Measurements from ENCODE around the gene PHIP. TPM values are rescaled to one million over a fixed set of nuclear protein-coding genes. Genes with fewer than 3 reads are reported as not detected.

Gene PHIP
- polyA plus RNA-seq, 3 donors, result 3.2 to 10.8 (median 5.1) TPM

- H3K27ac Mint-ChIP-seq, result peak overlapping the region in 1 of 7 donors; percentile 26
- H3K36me3 Mint-ChIP-seq, result peaks cover 70 to 87% of the 10 kb centered on the region in 2 donors
Measured at GRCh38 chr6:79056226-79056625, 21.8 kb downstream of the PHIP start.

GRCh38 chr6:79048611-79049010 lies 29.4 kb downstream of the PHIP start:
- peak in 2 of 3 donors; percentile 5 to 12 for DNase-seq
- Histone ChIP-seq H3K27ac (ENCODE audit: low read depth in 1 of 2, low read length in 2 of 2) (no peak overlapping the region), H4K20me1 (ENCODE audit: insufficient read depth, low read length) (peaks cover 82% of the 10 kb centered on the region), H3K9me3 (replicated peaks in 1 of 2; ENCODE audit: control insufficient read depth in 1 of 2, insufficient read depth in 1 of 2, low read length in 2 of 2) (no peaks in the 10 kb centered on the region), H3K79me2 (ENCODE audit: insufficient read depth, low read length) (peaks cover 84% of the 10 kb centered on the region), H3K4me2 (replicated peaks; ENCODE audit: extremely low read depth, low read length, poor library complexity, severe bottlenecking) (no peak overlapping the region), H3K4me3 (replicated peaks in 1 of 3; ENCODE audit: low read depth in 2 of 3, low read length in 3 of 3) (no peak overlapping the region), H2AFZ (ENCODE audit: insufficient read depth, low read depth, low read length, poor library complexity, severe bottlenecking) (no peak overlapping the region), H3K9ac (ENCODE audit: insufficient read depth, low read length, poor library complexity, severe bottlenecking) (no peak overlapping the region), H3K27me3 (ENCODE audit: control insufficient read depth in 2 of 2, insufficient read depth in 2 of 2, low read length in 2 of 2) (no peaks in the 10 kb centered on the region), H3K4me1 (ENCODE audit: control insufficient read depth in 1 of 2, insufficient read depth in 2 of 2, low read length in 2 of 2) (no peaks in the 10 kb centered on the region), H3K36me3 (replicated peaks in 1 of 2; ENCODE audit: control insufficient read depth in 1 of 2, insufficient read depth in 2 of 2, low read length in 2 of 2) (peaks cover 54 to 86% of the 10 kb centered on the region in 2 donors)
- Mint-ChIP-seq H3K27ac (no peak overlapping the region), H3K36me3 (peaks cover 59 to 65% of the 10 kb centered on the region in 2 donors), H3K4me3 (no peak overlapping the region), H3K4me1 (no peaks in the 10 kb centered on the region), H3K9me3 (peaks cover 0 to 3% (median 0%) of the 10 kb centered on the region in 7 donors), H3K27me3 (ENCODE audit: low read depth in 3 of 3) (no peaks in the 10 kb centered on the region)
- intact Hi-C loops (cut with micrococcal nuclease), result no loop called here
- TF ChIP-seq CTCF (IDR thresholded peaks at IDR 0.05), result peak; percentile 57
- no CpG with 5 or more reads among the region's 2 CpGs for WGBS (ENCODE audit: insufficient coverage)

More at GRCh38 chr6:79056226-79056625, 21.8 kb downstream of the PHIP start:
- no peak overlapping the region for H3K4me2 ChIP-seq (replicated peaks; ENCODE audit: extremely low read depth, low read length, poor library complexity, severe bottlenecking)
- no peak overlapping the region for H2AFZ ChIP-seq (ENCODE audit: insufficient read depth, low read depth, low read length, poor library complexity, severe bottlenecking)
- Mint-ChIP-seq H3K4me3 (no peak overlapping the region), H3K4me1 (no peaks in the 10 kb centered on the region), H3K27me3 (ENCODE audit: low read depth in 3 of 3) (no peaks in the 10 kb centered on the region), H3K9me3 (peaks cover 0 to 3% (median 0%) of the 10 kb centered on the region in 7 donors)
- H3K79me2 ChIP-seq (ENCODE audit: insufficient read depth, low read length), result peaks cover 83% of the 10 kb centered on the region
- H3K27ac ChIP-seq (ENCODE audit: low read depth in 1 of 2, low read length in 2 of 2), result no peak overlapping the region
- no peak overlapping the region for H3K9ac ChIP-seq (ENCODE audit: insufficient read depth, low read length, poor library complexity, severe bottlenecking)
- peaks cover 75% of the 10 kb centered on the region for H4K20me1 ChIP-seq (ENCODE audit: insufficient read depth, low read length)
- WGBS (ENCODE audit: insufficient coverage), result 100% methylated on average over 1 of the region's 1 CpG
- no peaks in the 10 kb centered on the region for H3K4me1 ChIP-seq (ENCODE audit: control insufficient read depth in 1 of 2, insufficient read depth in 2 of 2, low read length in 2 of 2)
- intact Hi-C loops (cut with micrococcal nuclease), result no loop called here
- TF ChIP-seq CTCF (IDR thresholded peaks at IDR 0.05), result no peak
- H3K4me3 ChIP-seq (replicated peaks in 1 of 3; ENCODE audit: low read depth in 2 of 3, low read length in 3 of 3), result no peak overlapping the region
- no peaks in the 10 kb centered on the region for H3K9me3 ChIP-seq (replicated peaks in 1 of 2; ENCODE audit: control insufficient read depth in 1 of 2, insufficient read depth in 1 of 2, low read length in 2 of 2)
- no peak for DNase-seq
- H3K27me3 ChIP-seq (ENCODE audit: control insufficient read depth in 2 of 2, insufficient read depth in 2 of 2, low read length in 2 of 2), result no peaks in the 10 kb centered on the region
- peaks cover 83 to 91% of the 10 kb centered on the region in 2 donors for H3K36me3 ChIP-seq (replicated peaks in 1 of 2; ENCODE audit: control insufficient read depth in 1 of 2, insufficient read depth in 2 of 2, low read length in 2 of 2)

Data from CD14-positive monocyte (primary cell).